ENCODE data around the gene RFPL2.
"Not testable (repeated sequence)": the region's sequence is repeated elsewhere in the genome, so short reads cannot be mapped to it uniquely, and the experiment has no call there.

DNA sequence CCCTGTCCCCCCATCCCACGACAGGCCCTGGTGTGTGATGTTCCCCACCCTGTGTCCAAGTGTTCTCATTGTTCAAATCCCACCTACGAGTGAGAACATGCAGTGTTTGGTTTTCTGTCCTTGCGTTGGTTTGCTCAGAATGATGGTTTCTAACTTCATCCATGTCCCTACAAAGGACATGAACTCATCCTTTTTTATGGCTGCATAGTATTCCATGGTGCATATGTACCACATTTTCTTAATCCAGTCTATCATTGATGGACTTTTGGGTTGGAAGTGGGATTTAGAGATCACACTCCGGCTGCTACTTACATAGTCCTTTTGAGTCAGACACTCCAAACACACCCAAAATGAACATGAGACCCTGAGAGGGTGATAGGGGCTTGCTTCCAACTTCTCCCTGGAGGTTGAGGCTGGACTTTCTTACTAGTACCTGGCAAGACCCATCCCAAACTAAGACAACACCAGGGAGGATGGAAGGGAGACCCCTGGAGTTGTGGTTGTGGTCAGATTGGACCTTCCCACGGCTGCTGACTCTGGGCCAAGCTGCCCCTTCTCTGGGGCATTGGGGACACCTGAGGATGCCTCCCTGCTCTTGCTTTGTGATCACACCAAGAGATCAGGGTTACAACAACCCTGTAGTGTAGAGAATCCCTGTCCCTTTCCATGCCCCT lies 7.2 kb downstream of the RFPL2 start:
- TF ChIP-seq, protein P1, sequence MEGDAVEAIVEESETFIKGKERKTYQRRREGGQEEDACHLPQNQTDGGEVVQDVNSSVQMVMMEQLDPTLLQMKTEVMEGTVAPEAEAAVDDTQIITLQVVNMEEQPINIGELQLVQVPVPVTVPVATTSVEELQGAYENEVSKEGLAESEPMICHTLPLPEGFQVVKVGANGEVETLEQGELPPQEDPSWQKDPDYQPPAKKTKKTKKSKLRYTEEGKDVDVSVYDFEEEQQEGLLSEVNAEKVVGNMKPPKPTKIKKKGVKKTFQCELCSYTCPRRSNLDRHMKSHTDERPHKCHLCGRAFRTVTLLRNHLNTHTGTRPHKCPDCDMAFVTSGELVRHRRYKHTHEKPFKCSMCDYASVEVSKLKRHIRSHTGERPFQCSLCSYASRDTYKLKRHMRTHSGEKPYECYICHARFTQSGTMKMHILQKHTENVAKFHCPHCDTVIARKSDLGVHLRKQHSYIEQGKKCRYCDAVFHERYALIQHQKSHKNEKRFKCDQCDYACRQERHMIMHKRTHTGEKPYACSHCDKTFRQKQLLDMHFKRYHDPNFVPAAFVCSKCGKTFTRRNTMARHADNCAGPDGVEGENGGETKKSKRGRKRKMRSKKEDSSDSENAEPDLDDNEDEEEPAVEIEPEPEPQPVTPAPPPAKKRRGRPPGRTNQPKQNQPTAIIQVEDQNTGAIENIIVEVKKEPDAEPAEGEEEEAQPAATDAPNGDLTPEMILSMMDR (IDR thresholded peaks at IDR 0.05; ENCODE audit: insufficient read depth, low read length, poor library complexity, severe bottlenecking) = not testable (repeated sequence)
- TF ChIP-seq EZH2phosphoT487 (conservative IDR thresholded peaks at IDR 0.05; ENCODE audit: low read length) = not testable (repeated sequence)
